Activated T-helper 9 cell treated with anti-CD3 and anti-CD28 coated beads, Interleukin-2, amount 50 U/mL, for 16 hours (primary cell): ENCODE data around the gene TMEM52.

Experiments used
- DNase-seq: peaks from one replicate; pipeline ENCODE4 v3.0.0-alpha.2; 2020; ENCODE audit warnings: low read depth

The TMEM52 gene

GRCh38 chr1:1926886-1927660 is 8.0 kb upstream of the TMEM52 start:
- no peak for DNase-seq

GRCh38 chr1:1926346-1926811 is 7.3 kb upstream of the TMEM52 start:
- DNase-seq, result no peak

- no peak for DNase-seq
Observed at GRCh38 chr1:1925437-1926345, 6.6 kb upstream of the TMEM52 start.

DNA sequence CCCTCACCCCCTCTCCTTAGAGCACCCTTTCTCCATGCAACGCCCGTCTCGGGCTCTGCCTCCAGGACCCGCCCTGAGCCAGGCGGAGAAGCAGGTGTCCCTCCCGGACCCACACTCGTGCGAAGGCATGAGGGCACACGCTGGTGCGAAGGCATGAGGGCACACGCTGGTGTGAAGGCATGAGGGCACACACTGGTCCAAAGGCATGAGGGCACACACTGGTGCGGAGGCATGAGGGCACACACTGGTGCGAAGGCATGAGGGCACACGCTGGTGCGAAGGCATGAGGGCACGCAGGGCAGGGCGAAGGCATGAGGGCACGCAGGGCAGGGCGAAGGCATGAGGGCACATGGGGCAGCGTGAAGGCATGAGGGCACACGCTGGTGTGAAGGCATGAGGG is 5.8 kb upstream of the TMEM52 start:
- DNase-seq, result no peak

GRCh38 chr1:1924386-1924785 is 5.3 kb upstream of the TMEM52 start:
- DNase-seq, result no peak

DNA sequence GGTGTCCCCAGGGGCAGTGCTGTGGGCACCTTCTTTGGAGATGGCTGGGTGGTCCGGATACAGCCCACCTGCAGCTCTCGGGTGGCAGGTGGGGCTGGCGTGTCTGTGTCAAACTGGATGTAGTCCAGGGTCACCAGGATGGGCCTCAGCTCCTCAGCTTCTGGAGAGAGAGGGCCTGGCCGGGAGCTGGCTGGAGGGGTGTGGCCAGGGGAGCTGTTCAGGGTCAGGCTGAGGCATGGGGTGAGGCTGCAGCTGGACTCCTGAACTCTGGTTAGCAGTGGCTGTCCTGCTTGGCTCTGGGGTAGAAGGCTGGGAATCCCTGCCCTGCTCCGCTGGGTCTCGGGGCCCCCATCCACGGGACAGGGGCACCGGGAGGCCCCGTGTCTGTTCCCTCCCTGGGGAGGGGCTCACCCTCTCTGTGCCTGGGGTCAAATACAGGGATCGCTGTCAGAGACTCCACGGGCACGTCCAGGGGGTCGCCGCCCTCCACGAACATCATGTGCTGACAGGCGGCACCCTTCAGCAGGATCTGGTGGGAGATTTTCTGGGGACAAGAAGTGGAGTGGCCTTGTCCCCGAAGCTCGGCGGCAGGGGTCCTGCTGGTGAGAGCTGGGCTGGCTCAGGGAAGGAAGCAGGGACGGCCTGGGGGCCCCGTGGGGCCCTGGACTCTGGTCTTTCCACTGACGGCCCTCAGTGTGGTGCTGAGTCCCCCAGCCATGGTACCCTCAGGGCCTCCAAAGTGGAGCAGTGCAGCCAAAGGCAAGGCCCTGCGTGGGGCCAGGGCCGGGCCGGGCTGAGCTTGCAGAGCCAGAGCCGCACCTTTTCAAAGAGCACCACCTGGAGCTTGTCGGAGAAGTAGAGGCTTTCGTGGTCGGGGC is 4.1 kb upstream of the TMEM52 start:
- no peak for DNase-seq

- DNase-seq, result no peak
Observed at GRCh38 chr1:1922702-1922955, 3.5 kb upstream of the TMEM52 start.

GRCh38 chr1:1921901-1922701 is 3.0 kb upstream of the TMEM52 start:
- DNase-seq, result no peak

- DNase-seq, result no peak
Observed at GRCh38 chr1:1921459-1921862, 2.4 kb upstream of the TMEM52 start.

DNA sequence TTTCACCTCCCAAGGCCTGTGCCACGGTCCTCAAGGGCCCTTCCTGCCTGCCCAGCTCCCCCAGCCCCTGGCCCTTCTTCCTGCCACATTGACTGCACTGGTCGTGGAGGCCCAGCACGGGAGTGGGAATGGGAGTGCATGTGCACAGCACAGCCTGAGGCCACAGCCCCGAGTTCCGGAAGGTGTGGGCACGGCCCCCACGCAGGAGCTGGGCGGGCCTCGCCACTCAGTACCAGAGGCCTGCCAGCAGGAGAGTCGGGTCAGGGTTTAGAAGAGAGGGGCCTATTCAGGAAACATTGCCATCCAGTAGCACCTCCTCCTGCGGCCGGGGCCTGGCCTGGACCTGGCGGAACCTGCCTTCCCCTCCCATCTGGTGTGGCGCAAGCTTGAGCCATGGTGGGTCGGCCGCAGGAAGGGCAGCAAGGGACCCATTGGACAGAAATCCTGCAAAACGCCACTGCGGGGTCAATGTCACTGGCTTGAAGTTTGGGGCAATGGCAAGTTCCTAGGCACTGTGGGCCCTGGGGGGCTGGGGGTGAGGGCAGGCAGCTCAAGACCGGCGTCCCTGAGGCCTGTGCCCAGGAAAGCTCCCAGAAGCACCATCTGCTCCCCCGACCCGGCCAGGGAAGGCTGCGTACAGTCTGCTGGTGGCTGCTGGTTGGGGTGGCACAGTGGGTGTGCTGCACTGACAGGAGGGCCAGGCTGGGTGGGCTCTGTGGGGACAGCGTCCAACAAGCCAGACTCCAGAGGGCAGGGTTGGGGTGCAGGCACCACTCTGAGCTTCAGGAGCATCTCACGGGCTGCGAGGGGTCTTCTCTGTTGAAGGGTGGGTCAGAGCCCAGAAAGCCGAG is 1.8 kb upstream of the TMEM52 start:
- DNase-seq, result no peak

GRCh38 chr1:1920057-1920607 is 1.1 kb upstream of the TMEM52 start:
- DNase-seq, result no peak

DNA sequence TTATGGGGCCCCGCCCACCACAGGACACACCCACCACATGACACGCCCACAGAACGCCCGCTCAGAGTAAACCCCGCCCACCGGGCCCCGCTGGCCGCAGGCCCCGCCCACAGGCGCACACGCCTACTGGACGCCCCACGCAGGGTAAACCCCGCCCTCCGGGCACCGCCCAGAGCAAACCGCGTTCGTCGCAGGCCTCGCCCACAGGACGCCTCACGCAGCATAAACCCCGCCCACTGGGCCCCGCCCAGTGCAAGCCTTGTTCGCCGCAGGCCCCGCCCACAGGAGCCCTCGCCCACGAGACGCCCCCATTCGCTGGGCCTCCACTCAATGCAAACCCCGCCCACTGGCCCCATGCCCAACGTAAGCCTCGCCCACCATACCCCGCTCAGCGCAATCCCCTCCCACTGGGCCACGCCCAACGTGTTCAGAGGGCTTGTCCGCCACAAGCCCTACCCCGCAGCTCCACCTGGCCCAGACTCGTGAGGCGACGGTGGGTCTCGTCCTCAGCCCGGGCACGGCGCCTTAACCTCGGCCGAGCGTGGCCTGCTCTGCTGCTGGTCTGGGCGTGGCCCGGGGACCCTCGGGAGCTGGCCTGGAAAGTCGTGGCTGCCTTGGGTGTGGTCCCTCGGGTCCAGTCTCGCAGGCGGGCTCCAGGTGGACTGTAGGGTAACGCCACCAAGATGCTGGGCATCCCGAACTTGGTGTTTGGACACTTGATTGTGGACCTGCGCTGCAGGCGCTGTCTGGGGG is 401 bp upstream of the TMEM52 start:
- peak; percentile 99 for DNase-seq

GRCh38 chr1:1917995-1918900 is 831 bp downstream of the TMEM52 start:
- DNase-seq, result no peak

DNA sequence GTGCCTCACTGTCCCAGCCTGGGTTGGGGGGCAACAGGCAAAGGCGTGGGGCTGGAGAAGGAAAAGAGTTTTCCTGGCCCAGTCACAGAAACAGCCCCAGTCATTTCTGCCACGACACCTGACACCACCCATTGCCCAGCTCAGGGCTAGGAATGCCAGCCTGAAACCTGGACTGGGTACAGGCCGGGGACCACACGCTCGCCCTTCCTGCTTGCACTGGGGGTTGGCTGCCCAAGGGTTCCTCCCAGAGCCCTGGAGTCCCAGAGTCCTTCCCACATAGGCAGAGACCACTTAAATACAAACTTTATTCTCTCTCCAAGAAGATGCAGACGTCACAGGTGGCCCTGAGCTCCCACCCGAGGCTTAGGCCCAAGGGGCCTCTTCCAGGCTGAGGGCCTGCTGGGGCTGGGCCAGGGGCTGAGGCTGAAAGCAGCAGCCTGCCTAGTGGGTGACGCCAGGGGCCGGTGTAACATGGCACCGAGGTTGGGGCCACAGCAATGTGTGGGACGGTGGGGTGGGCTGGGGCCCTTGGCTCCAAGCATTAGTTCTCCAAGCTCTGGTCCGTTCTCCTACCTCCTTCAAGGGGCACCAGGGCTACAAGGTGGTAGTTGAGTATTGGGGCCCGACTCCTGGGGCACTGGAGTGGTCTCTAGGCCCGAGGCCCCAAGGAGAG is 1.6 kb downstream of the TMEM52 start:
- DNase-seq, result no peak

- no peak for DNase-seq
Observed at GRCh38 chr1:1916851-1917251, 2.2 kb downstream of the TMEM52 start.

- no peak for DNase-seq
Observed at GRCh38 chr1:1915911-1916840, 2.9 kb downstream of the TMEM52 start.
